GM18498 (cell line): ENCODE measurements around the gene UGDH.
"Not testable (repeated sequence)": the region's sequence is repeated elsewhere in the genome, so short reads cannot be mapped to it uniquely, and the experiment has no call there.

Experiments
- ATAC-seq: cut with Tn5 transposase; IDR thresholded peaks from one replicate; pipeline ENCODE4 v1.9.1; 2021; ENCODE audit warnings: mild to moderate bottlenecking, moderate library complexity; ENCODE audit not compliant: unreplicated experiment

UGDH gene

DNA sequence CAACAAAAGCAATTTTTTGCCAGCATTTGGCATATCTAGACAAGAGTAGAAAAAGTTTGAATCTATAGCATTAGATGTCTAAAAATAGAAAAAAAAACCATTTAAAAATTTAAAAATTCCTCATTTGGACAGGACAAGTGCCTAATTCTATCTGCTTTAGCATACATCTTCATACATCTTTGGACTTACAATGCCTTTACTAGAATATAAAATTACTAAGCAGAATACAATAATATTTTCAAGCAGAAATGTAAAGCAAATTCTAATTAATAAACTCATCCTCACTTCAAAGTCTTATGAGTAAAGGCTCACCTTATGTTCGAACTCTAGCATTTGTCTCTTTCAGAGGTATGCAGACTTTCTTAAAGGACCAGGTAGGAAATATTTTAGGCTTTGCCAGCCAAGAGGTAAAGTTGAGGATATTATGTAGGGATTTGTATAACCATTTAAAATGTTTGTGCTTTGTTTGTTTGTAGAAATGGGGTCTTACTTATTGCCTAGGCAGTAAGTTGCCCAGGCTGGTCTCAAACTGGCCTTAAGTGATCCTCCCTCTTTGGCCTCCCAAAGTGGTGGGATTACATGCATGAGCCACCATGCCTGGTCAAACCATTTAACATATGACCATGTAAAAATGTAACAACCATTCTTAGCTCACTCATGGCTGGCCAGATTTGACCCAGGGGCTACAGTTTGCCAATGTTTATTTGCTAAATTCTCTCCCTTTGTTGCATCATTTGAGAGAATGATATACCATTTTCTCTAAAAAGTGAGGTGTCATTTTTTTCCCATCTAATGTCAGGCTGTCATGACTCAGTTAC lies 29.1 kb downstream of the UGDH start:
- no peak for ATAC-seq

DNA sequence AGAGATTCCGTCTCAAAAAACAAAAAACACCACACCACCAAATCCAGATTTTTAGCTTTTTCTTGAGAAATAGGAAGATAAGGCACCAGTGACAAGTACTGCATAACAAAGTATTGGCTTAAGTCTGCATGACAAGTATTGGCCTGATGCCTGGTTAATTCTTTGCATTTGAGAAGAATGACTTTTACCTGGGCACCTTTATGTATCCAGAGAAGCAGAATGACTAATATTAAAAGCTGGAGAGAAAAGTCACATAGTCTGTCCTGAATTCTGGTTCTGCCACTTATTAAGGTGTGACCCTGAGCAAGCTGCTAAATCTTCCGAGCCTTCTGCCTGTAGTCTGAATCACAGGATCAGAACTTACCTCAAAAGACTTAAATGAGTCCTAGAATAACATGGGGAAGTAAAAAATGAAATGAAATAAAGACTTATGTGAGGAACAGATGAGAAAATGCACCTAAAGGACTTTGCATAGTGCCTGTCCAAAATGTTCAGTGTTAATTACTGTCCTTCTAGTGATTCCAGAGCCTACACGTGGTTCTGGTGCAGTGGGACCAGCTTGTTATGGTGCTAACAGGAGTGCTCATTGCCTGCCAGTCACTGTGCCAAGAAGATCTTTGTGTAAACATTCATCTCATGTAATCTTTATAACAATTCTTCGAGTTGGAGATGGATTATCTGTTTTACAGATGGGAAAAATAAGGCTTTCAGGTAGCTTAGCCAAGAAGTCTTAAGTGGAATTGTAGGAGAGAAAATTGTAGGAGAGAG lies 31.6 kb downstream of the UGDH start:
- no peak for ATAC-seq

GRCh38 chr4:39494354-39494753 lies 32.9 kb downstream of the UGDH start:
- no peak for ATAC-seq

- no peak for ATAC-seq
Measured at GRCh38 chr4:39490322-39490721, 36.9 kb downstream of the UGDH start.

DNA sequence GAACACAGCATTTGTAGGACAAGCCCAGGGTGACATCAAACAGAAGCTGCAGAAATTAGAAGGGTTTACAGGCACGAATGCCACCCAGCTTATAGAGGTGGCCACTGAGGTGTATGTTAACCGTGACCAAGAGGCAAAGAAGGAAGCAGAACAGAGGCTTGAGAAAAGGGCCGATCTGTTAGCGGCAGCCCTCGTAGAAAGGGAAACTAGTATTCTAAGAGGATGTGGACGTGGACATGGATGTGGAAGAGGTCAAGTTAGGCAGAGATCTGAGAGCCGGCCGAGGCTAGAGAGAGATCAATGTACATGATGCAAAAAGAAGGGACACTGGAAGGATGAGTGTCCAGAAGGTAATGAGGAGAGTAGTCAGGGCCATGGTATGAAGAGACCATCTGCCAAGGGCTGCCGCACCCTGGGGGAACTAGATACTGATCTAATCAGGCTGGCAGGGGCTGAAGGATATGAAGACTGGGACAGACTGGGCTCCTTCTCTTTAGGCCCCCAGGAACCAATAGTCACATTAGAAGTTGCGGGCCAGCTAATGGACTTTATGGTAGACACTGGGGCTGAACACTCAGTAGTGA lies 40.9 kb downstream of the UGDH start:
- no peak for ATAC-seq

- ATAC-seq: no peak
Measured at GRCh38 chr4:39484582-39485272, 42.5 kb downstream of the UGDH start.

DNA sequence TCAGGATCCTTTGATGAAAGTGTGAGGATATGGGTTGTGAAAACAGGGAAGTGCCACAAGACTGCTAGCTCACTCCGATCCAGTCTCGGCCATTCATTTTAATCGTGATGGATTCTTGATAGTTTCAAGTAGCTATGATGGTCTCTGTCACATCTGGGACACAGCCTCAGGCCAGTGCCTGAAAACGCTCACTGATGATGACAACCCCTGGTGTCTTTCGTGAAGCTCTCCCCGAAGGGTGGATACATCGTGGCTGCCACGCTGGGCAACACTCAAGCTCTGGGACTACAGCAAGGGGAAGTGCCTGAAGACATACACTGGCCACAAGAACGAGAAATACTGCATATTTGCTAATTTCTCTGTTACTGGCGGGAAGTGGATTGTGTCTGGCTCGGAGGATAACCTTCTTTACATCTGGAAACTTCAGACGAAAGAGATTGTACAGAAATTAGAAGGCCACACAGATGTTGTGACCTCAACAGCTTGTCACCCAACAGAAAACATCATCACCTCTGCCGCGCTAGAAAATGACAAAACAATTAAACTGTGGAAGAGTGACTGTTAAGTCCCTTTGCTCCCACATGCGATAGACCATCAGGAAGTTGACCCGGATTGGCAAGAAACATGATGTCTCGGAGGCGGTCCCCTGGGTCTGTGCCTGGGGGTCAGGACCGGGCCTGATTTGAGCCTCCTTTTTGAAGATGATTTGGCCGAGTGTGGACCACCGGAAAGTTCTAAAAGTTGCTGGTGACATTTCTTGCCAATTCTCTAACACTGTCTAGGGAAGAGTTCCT lies 46.1 kb downstream of the UGDH start:
- ATAC-seq: no peak

GRCh38 chr4:39480251-39480650 lies 47.0 kb downstream of the UGDH start:
- ATAC-seq: no peak

GRCh38 chr4:39476187-39476895 lies 50.9 kb downstream of the UGDH start:
- ATAC-seq: no peak

DNA sequence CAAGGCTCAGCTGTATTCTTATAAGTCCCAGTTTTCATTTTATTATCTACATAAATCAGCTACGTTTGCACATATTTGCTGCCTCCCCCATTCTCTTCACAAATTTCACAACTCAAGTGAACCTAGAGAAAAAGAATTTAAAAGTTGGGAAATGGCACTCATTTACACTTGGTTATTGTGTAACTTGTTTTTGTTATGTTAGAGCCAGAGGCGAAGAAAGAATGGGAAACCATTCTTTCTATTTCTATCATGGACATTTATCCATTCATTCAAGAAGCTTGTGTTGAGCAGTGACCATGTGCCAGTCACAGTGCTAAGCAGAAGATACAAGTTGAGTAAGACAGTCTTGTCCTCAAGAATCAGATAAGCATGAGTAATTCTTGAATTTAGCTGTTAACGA lies 54.8 kb downstream of the UGDH start:
- no peak for ATAC-seq

- no peak for ATAC-seq
Measured at GRCh38 chr4:39470402-39470801, 56.8 kb downstream of the UGDH start.

DNA sequence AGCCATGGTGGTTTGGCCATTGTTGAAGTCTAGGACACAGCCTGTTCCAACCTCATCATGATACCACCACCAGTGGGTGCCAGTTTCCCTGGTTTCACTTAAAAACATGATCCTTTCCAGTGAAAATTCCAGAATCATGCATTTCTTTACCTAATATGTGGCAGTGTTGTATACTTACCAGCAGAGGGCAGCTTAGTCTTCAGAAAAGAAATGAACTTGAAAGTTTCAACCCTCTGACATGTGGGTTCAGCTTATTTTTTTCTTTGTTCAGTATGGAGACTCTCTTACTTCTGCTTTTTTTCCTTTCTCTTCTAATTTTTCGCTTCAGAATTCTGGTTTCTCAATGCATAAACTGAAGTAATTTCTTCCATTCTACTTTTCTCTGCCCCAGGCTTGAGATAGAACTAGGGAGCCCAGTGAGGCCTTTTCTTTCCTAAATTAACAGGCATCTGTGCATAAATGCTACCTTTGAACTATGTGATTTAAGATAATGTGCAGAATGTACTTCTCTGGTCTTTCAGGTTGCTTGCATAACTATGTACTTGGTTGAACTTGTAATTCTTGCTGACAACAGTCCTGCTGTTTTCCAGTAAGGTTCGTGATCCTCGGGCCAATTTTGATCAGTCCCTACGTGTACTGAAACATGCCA lies 57.7 kb downstream of the UGDH start:
- ATAC-seq: peak; percentile 83

DNA sequence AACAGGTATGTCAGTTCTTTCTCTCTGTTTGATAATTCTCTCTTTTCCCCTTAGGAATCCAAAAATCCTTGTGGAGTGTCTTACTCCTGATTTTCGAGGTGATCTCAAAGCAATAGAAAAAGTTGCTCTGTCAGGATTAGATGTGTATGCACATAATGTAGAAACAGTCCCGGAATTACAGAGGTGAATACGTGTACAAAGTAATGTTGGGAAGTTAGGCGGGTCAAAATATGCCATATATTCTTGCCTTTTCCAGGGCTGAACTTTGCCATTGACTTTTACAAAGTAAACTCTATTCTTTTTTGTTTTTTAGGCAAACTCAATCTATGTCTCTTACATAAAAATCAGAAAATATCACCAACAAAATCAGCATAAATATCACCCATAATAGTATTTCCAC lies 59.8 kb downstream of the UGDH start:
- no peak for ATAC-seq

- ATAC-seq: no peak
Measured at GRCh38 chr4:39466747-39467146, 60.5 kb downstream of the UGDH start.

GRCh38 chr4:39464886-39465501 lies 62.2 kb downstream of the UGDH start:
- no peak for ATAC-seq

- peak; percentile 82 for ATAC-seq
Measured at GRCh38 chr4:39458505-39459300, 68.5 kb downstream of the UGDH start, which contains the start of the genes LIAS and RPL9. LIAS (plus strand) TSS chr4:39459056; CDS start chr4:39459118, 62 bp downstream. RPL9 (minus strand) TSS chr4:39458922; CDS start chr4:39458439, 483 bp downstream.

DNA sequence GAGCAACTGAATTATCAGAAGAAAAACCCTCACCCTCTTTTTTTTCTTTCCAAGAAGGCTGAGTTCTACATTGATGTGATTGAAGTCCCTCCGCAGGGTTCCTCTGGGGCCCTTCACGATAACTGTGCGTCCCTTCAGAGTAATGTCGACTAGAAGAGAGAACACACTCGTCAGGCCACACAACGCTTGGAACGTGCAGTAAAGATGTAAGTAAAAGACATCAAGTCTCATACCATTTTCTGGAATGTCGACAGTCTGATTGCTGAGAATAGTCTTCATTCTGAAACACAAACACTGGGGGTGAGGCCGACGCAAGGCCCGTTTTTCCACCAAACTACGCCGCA lies 69.1 kb downstream of the UGDH start:
- ATAC-seq: not testable (repeated sequence)
